Suprapubic skin (tissue), 3 donors: Measurements from ENCODE around the gene TFEC.

Source experiments
- CTCF ChIP-seq, 2 donors: fragments of 200-600 bp in 1 of 2; fragments of 450-650 bp in 1 of 2; sonication (generic) in 1 of 2; IDR thresholded peaks; one replicate each; pipeline ENCODE4 v1.5.1; 2016 to 2019; ENCODE audit warnings: antibody characterized with exemption in 2 of 2, mild to moderate bottlenecking in 1 of 2, moderate library complexity in 1 of 2
- POLR2AphosphoS5 ChIP-seq, 3 donors: sonication (generic); formaldehyde crosslinking; IDR thresholded peaks; one replicate each; pipeline ENCODE4 v1.6.1; 2017; ENCODE audit warnings: antibody characterized with exemption in 3 of 3

GRCh38 chr7:115984105-115984504 lies 46.5 kb downstream of the TFEC start:
- TF ChIP-seq CTCF (IDR thresholded peaks at IDR 0.05): no peak
- no peak for TF ChIP-seq POLR2AphosphoS5 (IDR thresholded peaks at IDR 0.05)
